HG03354 (cell line): ENCODE results near the gene MRPL20.

Experiments
- ATAC-seq: cut with Tn5 transposase; IDR thresholded peaks from one replicate; pipeline ENCODE4 v1.9.1; 2021; ENCODE audit warnings: mild to moderate bottlenecking; ENCODE audit not compliant: unreplicated experiment, poor library complexity, severe bottlenecking

Gene MRPL20

GRCh38 chr1:1354271-1355247, 52.5 kb downstream of the MRPL20 start:
- ATAC-seq: no peak

- no peak for ATAC-seq
These were observed 53.5 kb downstream of the MRPL20 start for GRCh38 chr1:1353389-1354151.

DNA sequence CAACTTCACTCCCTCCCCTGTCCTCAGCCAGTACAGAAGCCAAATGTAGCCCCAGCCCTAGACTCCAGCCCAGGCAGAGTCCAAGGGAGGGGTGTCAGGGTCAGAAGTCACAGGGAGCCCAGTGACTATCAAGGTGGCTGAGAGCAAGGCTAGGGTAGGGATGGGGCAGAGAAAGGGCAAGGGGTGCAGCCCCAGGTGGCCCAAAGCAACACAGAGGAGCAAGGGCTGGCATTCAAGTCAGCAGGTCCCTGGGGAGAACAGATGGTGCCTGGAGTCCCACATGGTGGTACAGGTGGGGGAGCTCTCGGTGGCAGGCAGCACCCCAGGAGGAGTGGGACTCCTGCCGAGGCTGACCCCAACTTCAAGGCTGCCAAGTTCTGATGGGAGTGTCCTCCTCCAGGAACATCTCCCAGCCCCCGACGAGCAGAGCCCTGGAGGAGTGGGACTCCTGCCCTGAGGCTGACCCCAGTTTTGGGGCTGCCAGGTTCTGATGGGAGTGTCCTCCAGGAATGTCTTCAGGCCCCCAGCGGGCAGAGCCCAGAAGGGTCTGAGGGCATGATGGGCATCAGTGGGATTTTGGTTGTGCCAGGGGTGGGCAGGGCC, 54.2 kb downstream of the MRPL20 start:
- no peak for ATAC-seq
